Trophoblast cell (in vitro differentiated cells and primary cell): ENCODE data around the gene PDE4C.
A peak's percentile ranks its signal among the peaks of the same experiment; 100 is the strongest.

Source experiments
- DNase-seq, 2 donors: peaks; one replicate each; pipeline ENCODE4 v3.0.0-alpha.2; 2016
- H2AFZ ChIP-seq: 2 replicates; pipeline ENCODE4 v1.6.1; 2013; ENCODE audit warnings: low read length, moderate library complexity, mild to moderate bottlenecking; ENCODE audit not compliant: insufficient read depth, poor library complexity
- H2AK5ac ChIP-seq: 2 replicates; pipeline ENCODE4 v1.6.1; 2013; ENCODE audit warnings: mild to moderate bottlenecking, low read length
- H2BK120ac ChIP-seq: 2 replicates; pipeline ENCODE4 v1.6.1; 2013; ENCODE audit warnings: low read length, mild to moderate bottlenecking, moderate library complexity; ENCODE audit not compliant: insufficient read depth, poor library complexity
- H2BK12ac ChIP-seq: 2 replicates; pipeline ENCODE4 v1.6.1; 2013; ENCODE audit warnings: mild to moderate bottlenecking, low read length, moderate library complexity
- H2BK5ac ChIP-seq: 2 replicates; pipeline ENCODE4 v1.6.1; 2013; ENCODE audit warnings: low read length, low read depth, moderate library complexity, mild to moderate bottlenecking; ENCODE audit not compliant: poor library complexity
- H3K14ac ChIP-seq: 2 replicates; pipeline ENCODE4 v1.6.1; 2013; ENCODE audit warnings: mild to moderate bottlenecking, low read length
- H3K18ac ChIP-seq: 2 replicates; pipeline ENCODE4 v1.6.1; 2013; ENCODE audit warnings: mild to moderate bottlenecking, low read length
- H3K23ac ChIP-seq: 2 replicates; pipeline ENCODE4 v1.6.1; 2013; ENCODE audit warnings: low read length
- H3K27ac ChIP-seq: 2 replicates; pipeline ENCODE4 v1.5.1; 2013; ENCODE audit warnings: low read depth, mild to moderate bottlenecking, inconsistent platforms, low read length, moderate library complexity
- H3K27me3 ChIP-seq: 2 replicates; pipeline ENCODE4 v1.6.1; 2013; ENCODE audit warnings: inconsistent platforms, mild to moderate bottlenecking, low read length, moderate library complexity; ENCODE audit not compliant: insufficient read depth
- H3K36me3 ChIP-seq, 2 experiments: 1 replicate in 1 of 2; 2 replicates in 1 of 2; pipeline ENCODE4 v1.6.1; 2013; ENCODE audit warnings: low read length in 2 of 2, mild to moderate bottlenecking in 2 of 2, moderate library complexity in 1 of 2; ENCODE audit not compliant: insufficient read depth in 2 of 2, control insufficient read depth in 1 of 2
- H3K4ac ChIP-seq: 2 replicates; pipeline ENCODE4 v1.6.1; 2013; ENCODE audit warnings: low read depth, mild to moderate bottlenecking, low read length, moderate library complexity
- H3K4me1 ChIP-seq, 2 experiments: 1 replicate in 1 of 2; 2 replicates in 1 of 2; pipeline ENCODE4 v1.6.1; 2013; ENCODE audit warnings: low read length in 2 of 2, mild to moderate bottlenecking in 2 of 2, moderate library complexity in 1 of 2; ENCODE audit not compliant: insufficient read depth in 2 of 2, control insufficient read depth in 1 of 2
- H3K4me2 ChIP-seq: 2 replicates; pipeline ENCODE4 v1.6.1; 2013; ENCODE audit warnings: inconsistent platforms, mild to moderate bottlenecking, low read length, moderate library complexity
- H3K4me3 ChIP-seq: 2 replicates; pipeline ENCODE4 v1.5.1; 2013; ENCODE audit warnings: mild to moderate bottlenecking, low read depth, low read length, inconsistent platforms
- H3K79me1 ChIP-seq: one replicate; pipeline ENCODE4 v1.6.1; 2013; ENCODE audit warnings: low read length
- H3K79me2 ChIP-seq: 2 replicates; pipeline ENCODE4 v1.6.1; 2013; ENCODE audit warnings: low read length, mild to moderate bottlenecking; ENCODE audit not compliant: control insufficient read depth, insufficient read depth, poor library complexity
- H3K9ac ChIP-seq: 2 replicates; pipeline ENCODE4 v1.6.1; 2013; ENCODE audit warnings: mild to moderate bottlenecking, low read length
- H3K9me3 ChIP-seq: 2 replicates; pipeline ENCODE4 v1.6.1; 2013; ENCODE audit warnings: low read depth, mild to moderate bottlenecking, control low read depth, inconsistent platforms, low read length; ENCODE audit not compliant: insufficient read depth
- H4K12ac ChIP-seq: 2 replicates; pipeline ENCODE4 v1.6.1; 2013; ENCODE audit warnings: low read depth, mild to moderate bottlenecking, low read length, moderate library complexity
- H4K8ac ChIP-seq: 2 replicates; pipeline ENCODE4 v1.6.1; 2013; ENCODE audit warnings: low read depth, mild to moderate bottlenecking, low read length, moderate library complexity
- H4K91ac ChIP-seq: one replicate; pipeline ENCODE4 v1.6.1; 2013; ENCODE audit warnings: low read depth, mild to moderate bottlenecking, low read length, moderate library complexity
- WGBS: extraction: QIAGEN DNeasy Blood & Tissue Kit; methylation state at CpG from one replicate; pipeline ENCODE4 v1.1.7; 2013; ENCODE audit warnings: missing lambda C conversion rate; ENCODE audit not compliant: insufficient read length, insufficient coverage; ENCODE audit errors: extremely low coverage; 5-methylcytosine and 5-hydroxymethylcytosine counted together

PDE4C gene

DNA sequence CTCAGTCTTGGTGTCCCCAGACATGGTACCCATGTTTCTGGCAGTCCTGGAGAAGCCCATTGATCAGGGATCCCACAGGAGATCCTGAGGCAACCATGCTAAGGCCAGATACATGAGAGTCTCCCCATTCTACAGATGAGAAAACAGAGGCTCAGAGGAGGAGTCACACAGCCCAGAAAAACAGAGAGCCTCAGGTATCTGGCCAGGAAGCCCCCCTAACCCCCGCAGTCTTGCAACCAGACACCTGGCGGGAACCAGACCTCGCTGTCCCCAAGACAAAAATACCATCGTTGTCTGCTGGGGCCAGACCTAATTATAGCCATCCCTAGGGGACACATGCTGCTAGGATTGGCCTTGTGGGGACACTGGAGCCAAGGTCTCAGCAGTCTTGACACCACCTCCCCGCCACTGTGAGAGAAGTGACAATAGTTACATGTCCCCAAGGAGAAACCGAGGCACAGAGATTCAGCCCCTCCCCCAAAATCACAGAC is 1.6 kb upstream of the PDE4C start:
- Histone ChIP-seq H3K18ac (no peak overlapping the region), H3K9ac (no peak overlapping the region), H2BK12ac (no peak overlapping the region), H3K9me3 (peaks cover 4% of the 10 kb centered on the region), H2AFZ (no peak overlapping the region), H2AK5ac (no peak overlapping the region), H3K27ac (no peak overlapping the region), H3K4ac (no peak overlapping the region), H2BK5ac (no peak overlapping the region), H3K36me3 (no peaks in the 10 kb centered on the region), H3K14ac (no peak overlapping the region), H2BK120ac (no peak overlapping the region), H4K91ac (no peak overlapping the region), H4K12ac (no peak overlapping the region), H3K4me2 (no peak overlapping the region), H3K23ac (no peak overlapping the region), H3K4me1 (peaks cover 8 to 15% of the 10 kb centered on the region in 2 experiments), H4K8ac (no peak overlapping the region), H3K79me1 (peaks cover 10% of the 10 kb centered on the region), H3K27me3 (peaks cover 7% of the 10 kb centered on the region), H3K4me3 (peak overlapping the region; percentile 21), H3K79me2 (peaks cover 3% of the 10 kb centered on the region)
- no CpG with 5 or more reads among the region's 6 CpGs for WGBS
- DNase-seq, result no peak

DNA sequence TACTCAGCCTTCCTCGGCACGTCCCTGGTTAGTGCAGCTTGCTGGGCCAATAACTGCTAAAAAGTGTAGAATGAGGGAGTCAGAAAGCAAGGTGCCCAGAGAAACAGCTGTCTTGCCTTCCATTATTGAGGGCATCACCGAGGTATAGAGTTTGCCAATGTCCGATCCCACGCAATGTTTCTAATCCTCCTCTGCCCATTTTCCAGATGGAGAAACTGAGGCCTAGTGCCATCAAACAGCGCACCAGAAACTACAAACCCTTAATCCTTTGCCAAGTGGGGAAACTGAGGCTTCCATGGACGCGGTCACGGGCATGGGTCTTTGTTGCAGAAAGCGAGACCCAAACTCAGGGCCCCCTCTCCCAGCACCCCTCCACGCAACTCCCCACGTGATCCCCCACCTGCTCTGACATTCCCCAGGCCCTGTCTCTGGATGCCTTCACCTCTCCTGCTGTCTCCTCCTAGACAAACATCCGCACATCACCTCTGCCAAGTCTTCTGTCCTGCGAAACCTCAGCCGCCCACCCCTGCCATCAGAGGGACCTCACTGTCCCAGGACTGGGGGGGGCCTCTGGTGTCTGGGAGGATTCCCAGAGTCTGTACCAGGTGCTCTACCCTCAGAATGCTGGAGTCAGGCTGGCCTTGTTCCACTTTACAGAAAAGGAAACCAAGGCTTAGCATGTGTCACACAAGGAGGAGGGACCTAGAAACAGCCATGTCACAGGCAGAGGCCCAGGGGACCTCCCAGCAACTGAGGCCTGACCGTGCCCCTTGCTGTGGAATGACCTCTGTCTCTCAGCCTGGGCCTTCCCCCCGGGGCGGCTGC is 930 bp upstream of the PDE4C start:
- Histone ChIP-seq H3K18ac (no peak overlapping the region), H3K4me2 (no peak overlapping the region), H3K79me2 (peaks cover 3% of the 10 kb centered on the region), H3K27me3 (peaks cover 7% of the 10 kb centered on the region), H3K9ac (no peak overlapping the region), H3K36me3 (no peaks in the 10 kb centered on the region), H4K12ac (no peak overlapping the region), H3K4ac (no peak overlapping the region), H3K27ac (no peak overlapping the region), H3K4me3 (no peak overlapping the region), H4K91ac (no peak overlapping the region), H3K4me1 (peaks cover 7 to 10% of the 10 kb centered on the region in 2 experiments), H3K14ac (no peak overlapping the region), H4K8ac (no peak overlapping the region), H2BK12ac (no peak overlapping the region), H3K79me1 (peaks cover 10% of the 10 kb centered on the region), H3K23ac (no peak overlapping the region), H2AK5ac (no peak overlapping the region), H2AFZ (no peak overlapping the region), H2BK120ac (no peak overlapping the region), H2BK5ac (no peak overlapping the region), H3K9me3 (peaks cover 2% of the 10 kb centered on the region)
- no CpG with 5 or more reads among the region's 18 CpGs for WGBS
- no peak for DNase-seq

- no CpG with 5 or more reads among the region's 16 CpGs for whole genome bisulfite sequencing
- Histone ChIP-seq H2BK12ac (no peak overlapping the region), H3K23ac (no peak overlapping the region)
These were observed 910 bp downstream of the PDE4C start for GRCh38 chr19:18225355-18225701.

GRCh38 chr19:18224525-18225354 is 1.5 kb downstream of the PDE4C start:
- no peak overlapping the region for H2AK5ac ChIP-seq
- H4K12ac ChIP-seq, result peak overlapping the region; percentile 81
- peak overlapping the region; percentile 34 for H2BK120ac ChIP-seq
- H3K79me1 ChIP-seq, result peaks cover 10% of the 10 kb centered on the region
- H3K4me2 ChIP-seq, result peak overlapping the region; percentile 72
- peak; percentile 98 to 100 for DNase-seq
- H3K4ac ChIP-seq, result peak overlapping the region; percentile 44
- no CpG with 5 or more reads among the region's 81 CpGs for WGBS
- peaks cover 7% of the 10 kb centered on the region for H3K27me3 ChIP-seq
- peak overlapping the region; percentile 90 for H4K91ac ChIP-seq
- peak overlapping the region; percentile 69 for H3K14ac ChIP-seq
- peaks cover 3% of the 10 kb centered on the region for H3K79me2 ChIP-seq
- H2BK5ac ChIP-seq, result peak overlapping the region; percentile 17
- H3K23ac ChIP-seq, result no peak overlapping the region
- no peaks in the 10 kb centered on the region for H3K9me3 ChIP-seq
- H2BK12ac ChIP-seq, result no peak overlapping the region
- H4K8ac ChIP-seq, result peak overlapping the region; percentile 95
- peak overlapping the region; percentile 40 for H3K27ac ChIP-seq
- peak overlapping the region; percentile 27 for H3K18ac ChIP-seq
- H3K4me1 ChIP-seq, result peaks cover 7 to 10% of the 10 kb centered on the region in 2 experiments
- H3K36me3 ChIP-seq, result no peaks in the 10 kb centered on the region
- H2AFZ ChIP-seq, result peak overlapping the region; percentile 84
- H3K9ac ChIP-seq, result peak overlapping the region; percentile 72
- peak overlapping the region; percentile 72 for H3K4me3 ChIP-seq

More at GRCh38 chr19:18225355-18225701, 910 bp downstream of the PDE4C start:
- Histone ChIP-seq H2AK5ac (no peak overlapping the region), H4K91ac (peak overlapping the region; percentile 82), H3K79me1 (peaks cover 10% of the 10 kb centered on the region), H2BK120ac (no peak overlapping the region), H3K4me2 (peak overlapping the region; percentile 71), H3K27ac (no peak overlapping the region), H2BK5ac (no peak overlapping the region), H4K8ac (no peak overlapping the region), H2AFZ (peak overlapping the region; percentile 84), H3K4me3 (no peak overlapping the region), H4K12ac (no peak overlapping the region), H3K36me3 (no peaks in the 10 kb centered on the region), H3K4me1 (peaks cover 7 to 10% of the 10 kb centered on the region in 2 experiments), H3K9me3 (no peaks in the 10 kb centered on the region), H3K14ac (no peak overlapping the region), H3K18ac (no peak overlapping the region), H3K79me2 (peaks cover 3% of the 10 kb centered on the region), H3K4ac (no peak overlapping the region), H3K9ac (no peak overlapping the region), H3K27me3 (peaks cover 7% of the 10 kb centered on the region)
- no peak for DNase-seq
